HG02938 (cell line): ENCODE data around the gene SLC25A29.
"Not testable (repeated sequence)": the region's sequence is repeated elsewhere in the genome, so short reads cannot be mapped to it uniquely, and the experiment has no call there.

Experiments
- ATAC-seq: cut with Tn5 transposase; IDR thresholded peaks from one replicate; pipeline ENCODE4 v1.9.1; 2021; ENCODE audit warnings: mild to moderate bottlenecking, moderate library complexity; ENCODE audit not compliant: unreplicated experiment

The SLC25A29 gene

GRCh38 chr14:100312877-100313400 is 6.7 kb upstream of the SLC25A29 start:
- ATAC-seq = no peak

GRCh38 chr14:100312110-100312876 is 6.0 kb upstream of the SLC25A29 start:
- ATAC-seq = not testable (repeated sequence)

- ATAC-seq = no peak
Observed at GRCh38 chr14:100309028-100309737, 2.9 kb upstream of the SLC25A29 start.

- not testable (repeated sequence) for ATAC-seq
Observed at GRCh38 chr14:100308427-100308792, 2.2 kb upstream of the SLC25A29 start.

GRCh38 chr14:100307766-100308426 is 1.7 kb upstream of the SLC25A29 start:
- ATAC-seq = no peak

- ATAC-seq = peak; percentile 21
Observed at GRCh38 chr14:100306998-100307765, 938 bp upstream of the SLC25A29 start.

- no peak for ATAC-seq
Observed at GRCh38 chr14:100305324-100306100, 732 bp downstream of the SLC25A29 start.

GRCh38 chr14:100304825-100305323 is 1.4 kb downstream of the SLC25A29 start:
- no peak for ATAC-seq

- ATAC-seq = no peak
Observed at GRCh38 chr14:100303925-100304324, 2.3 kb downstream of the SLC25A29 start.

- no peak for ATAC-seq
Observed at GRCh38 chr14:100303179-100303578, 3.1 kb downstream of the SLC25A29 start.

- no peak for ATAC-seq
Observed at GRCh38 chr14:100302616-100303015, 3.6 kb downstream of the SLC25A29 start.

GRCh38 chr14:100299238-100299560 is 7.0 kb downstream of the SLC25A29 start:
- ATAC-seq = no peak

GRCh38 chr14:100298551-100299237 is 7.5 kb downstream of the SLC25A29 start:
- ATAC-seq = no peak

GRCh38 chr14:100297320-100298300 is 8.6 kb downstream of the SLC25A29 start:
- ATAC-seq = peak; percentile 92

GRCh38 chr14:100296729-100297128 is 9.5 kb downstream of the SLC25A29 start:
- ATAC-seq = not testable (repeated sequence)

- no peak for ATAC-seq
Observed at GRCh38 chr14:100296106-100296651, 10.1 kb downstream of the SLC25A29 start.

GRCh38 chr14:100295376-100296105 is 10.7 kb downstream of the SLC25A29 start:
- no peak for ATAC-seq
